Tibial nerve (tissue), 4 donors: ENCODE results near the gene FOXI1. TPM values are rescaled to one million over a fixed set of nuclear protein-coding genes. Genes with fewer than 3 reads are reported as not detected.

Experiments used
- DNase-seq, 2 donors: peaks; one replicate each; pipeline ENCODE4 v3.0.0-alpha.2; 2019; ENCODE audit warnings: low spot score in 2 of 2
- H3K27ac ChIP-seq, 4 donors: fragments of 200-600 bp; sonication (generic) in 3 of 4; one replicate each; pipeline ENCODE4 v1.5.1; 2017 to 2019; ENCODE audit warnings: mild to moderate bottlenecking in 1 of 4
- H3K27me3 ChIP-seq, 2 donors: fragments of 200-600 bp; sonication (generic) in 1 of 2; one replicate each; pipeline versions ENCODE4 v1.5.1 to v1.6.0; 2017 to 2019
- H3K36me3 ChIP-seq, 3 donors: fragments of 200-600 bp; sonication (generic); one replicate each; pipeline ENCODE4 v1.5.1; 2018 to 2019
- H3K4me1 ChIP-seq, 4 donors: fragments of 200-600 bp; sonication (generic) in 3 of 4; one replicate each; pipeline ENCODE4 v1.5.1; 2017 to 2019
- H3K4me3 ChIP-seq, 4 donors: fragments of 200-600 bp; sonication (generic) in 3 of 4; one replicate each; pipeline ENCODE4 v1.5.1; 2017 to 2019; ENCODE audit warnings: mild to moderate bottlenecking in 1 of 4, moderate library complexity in 1 of 4
- H3K9me3 ChIP-seq, 4 donors: fragments of 200-600 bp; sonication (generic) in 3 of 4; one replicate each; pipeline ENCODE4 v1.5.1; 2017 to 2019
- CTCF ChIP-seq, 5 experiments: fragments of 200-600 bp in 3 of 5; fragments of 450-650 bp in 2 of 5; sonication (generic) in 3 of 5; IDR thresholded peaks; one replicate each; pipeline ENCODE4 v1.5.1; 2016 to 2019; ENCODE audit warnings: antibody characterized with exemption in 5 of 5, mild to moderate bottlenecking in 3 of 5, moderate library complexity in 2 of 5
- EP300 ChIP-seq, 2 donors: sonication (generic); formaldehyde crosslinking; IDR thresholded peaks; one replicate each; pipeline ENCODE4 v1.6.1; 2017; ENCODE audit warnings: antibody characterized with exemption in 2 of 2, mild to moderate bottlenecking in 1 of 2
- POLR2A ChIP-seq, 2 donors: fragments of 450-650 bp; IDR thresholded peaks; one replicate each; pipeline ENCODE4 v1.6.1; 2017; ENCODE audit warnings: antibody characterized with exemption in 2 of 2, mild to moderate bottlenecking in 2 of 2, moderate library complexity in 2 of 2
- WGBS, 2 donors: methylation state at CpG; one replicate each; pipeline ENCODE4 v1.1.5; 2018; 5-methylcytosine and 5-hydroxymethylcytosine counted together
- total RNA-seq, 4 donors: library from RNA; depleted of rRNA; stranded (reverse); fragments of >200 nt; gene quantifications; one replicate each; pipeline ENCODE4 v1.1.0, GENCODE V29; 2016

FOXI1 gene
- total RNA-seq, 4 donors from 2014 or later, result 0.44 TPM; not detected in 3

GRCh38 chr5:170108266-170108785 is 2.6 kb downstream of the FOXI1 start:
- DNase-seq, result no peak
- Histone ChIP-seq H3K4me3 (no peak overlapping the region), H3K4me1 (no peaks in the 10 kb centered on the region), H3K9me3 (no peaks in the 10 kb centered on the region), H3K36me3 (no peaks in the 10 kb centered on the region), H3K27ac (no peak overlapping the region), H3K27me3 (no peaks in the 10 kb centered on the region)
- TF ChIP-seq POLR2A (IDR thresholded peaks at IDR 0.05) (no peak), EP300 (IDR thresholded peaks at IDR 0.05) (no peak), CTCF (IDR thresholded peaks at IDR 0.05) (no peak)
- 86 to 90% methylated on average over 12 of the region's 12 CpGs for WGBS, 2 donors

GRCh38 chr5:170109059-170110031 is 3.6 kb downstream of the FOXI1 start:
- no peak overlapping the region for H3K27ac ChIP-seq
- H3K9me3 ChIP-seq, result no peaks in the 10 kb centered on the region
- H3K27me3 ChIP-seq, result no peaks in the 10 kb centered on the region
- no peak for TF ChIP-seq EP300 (IDR thresholded peaks at IDR 0.05)
- TF ChIP-seq CTCF (IDR thresholded peaks at IDR 0.05), result no peak
- no peak for TF ChIP-seq POLR2A (IDR thresholded peaks at IDR 0.05)
- H3K4me1 ChIP-seq, result no peaks in the 10 kb centered on the region
- WGBS, 2 donors, result 58 to 66% methylated on average over 7 of the region's 7 CpGs
- H3K4me3 ChIP-seq, result no peak overlapping the region
- DNase-seq, result no peak
- no peaks in the 10 kb centered on the region for H3K36me3 ChIP-seq

GRCh38 chr5:170110403-170111087 is 4.8 kb downstream of the FOXI1 start:
- Histone ChIP-seq H3K36me3 (no peaks in the 10 kb centered on the region), H3K27me3 (no peaks in the 10 kb centered on the region), H3K4me3 (no peak overlapping the region), H3K9me3 (no peaks in the 10 kb centered on the region), H3K27ac (no peak overlapping the region), H3K4me1 (no peaks in the 10 kb centered on the region)
- WGBS, 2 donors, result 70% methylated on average over 3 of the region's 3 CpGs
- DNase-seq, result no peak
- TF ChIP-seq EP300 (IDR thresholded peaks at IDR 0.05) (no peak), CTCF (IDR thresholded peaks at IDR 0.05) (no peak), POLR2A (IDR thresholded peaks at IDR 0.05) (no peak)

GRCh38 chr5:170111088-170111785 is 5.5 kb downstream of the FOXI1 start:
- Histone ChIP-seq H3K27me3 (no peaks in the 10 kb centered on the region), H3K4me1 (no peaks in the 10 kb centered on the region), H3K9me3 (no peaks in the 10 kb centered on the region), H3K27ac (no peak overlapping the region), H3K4me3 (no peak overlapping the region), H3K36me3 (no peaks in the 10 kb centered on the region)
- WGBS, 2 donors, result 51 to 66% methylated on average over 7 to 8 of the region's 8 CpGs
- no peak for DNase-seq
- TF ChIP-seq CTCF (IDR thresholded peaks at IDR 0.05) (no peak), EP300 (IDR thresholded peaks at IDR 0.05) (no peak), POLR2A (IDR thresholded peaks at IDR 0.05) (no peak)
